Left lobe of liver (tissue), 2 donors: Measurements from ENCODE around the gene SYCN. TPM values are rescaled to one million over a fixed set of nuclear protein-coding genes. Genes with fewer than 3 reads are reported as not detected.

ENCODE experiments used
- ATAC-seq: fragments of 200-7000 bp; cut with Tn5 transposase; one replicate; pipeline ENCODE4 v1.9.1; 2020; ENCODE audit warnings: mild to moderate bottlenecking, moderate library complexity
- DNase-seq: peaks from one replicate; pipeline ENCODE4 v3.0.0-alpha.2; 2020; ENCODE audit warnings: low spot score
- total RNA-seq: library from RNA; stranded (reverse); gene quantifications from one replicate; pipeline ENCODE4 v1.2.1, GENCODE V29; 2021
- donor health status: DM: no; HTN: no; CAD: no; lungs with moderate emphysema.
- donor health status: DM: no; HTN: yes; CAD: no.

SYCN gene
- total RNA-seq, 1 donor from 2014 or later: 1.6 TPM

DNA sequence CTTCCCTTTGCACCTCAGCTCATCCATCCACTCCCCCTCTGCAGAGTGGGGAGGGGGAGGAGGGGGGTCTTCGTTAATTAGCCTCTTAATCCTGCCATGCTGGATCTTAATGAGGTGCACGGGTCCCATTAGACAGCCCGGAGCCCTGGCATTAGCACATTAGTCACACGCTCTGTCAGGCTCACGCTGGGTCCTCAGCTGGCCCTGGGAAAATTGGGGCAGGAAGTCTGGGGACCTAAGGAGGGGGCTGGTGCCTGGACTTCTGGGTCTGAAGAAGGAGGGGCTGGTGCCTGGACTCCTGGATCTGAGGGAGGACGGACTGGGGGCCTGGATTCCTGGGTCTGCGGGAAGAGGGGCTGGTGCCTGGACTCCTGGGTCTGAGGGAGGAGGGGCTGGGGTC, 7.7 kb downstream of the SYCN start:
- DNase-seq: no peak
- ATAC-seq: no peak

DNA sequence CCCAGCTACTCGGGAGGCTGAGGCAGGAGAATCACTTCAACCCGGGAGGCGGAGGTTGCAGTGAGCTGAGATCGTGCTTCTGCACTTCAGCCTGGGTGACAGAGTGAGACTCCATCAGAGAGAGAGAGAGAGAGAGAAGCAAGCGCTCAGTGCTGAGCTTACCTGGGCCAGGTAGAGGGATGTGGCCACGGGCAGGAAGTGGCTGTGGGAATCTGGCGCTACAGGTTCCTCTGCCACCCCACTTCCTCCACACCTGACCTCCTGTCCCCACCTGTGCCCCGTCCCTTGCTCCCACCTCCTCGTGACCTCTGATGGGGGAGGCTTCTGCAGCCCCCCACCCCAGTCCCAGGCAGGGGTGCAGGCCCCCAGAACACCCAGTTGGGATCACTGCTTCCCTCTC, 8.3 kb downstream of the SYCN start:
- DNase-seq (no peak), ATAC-seq (no peak)

DNA sequence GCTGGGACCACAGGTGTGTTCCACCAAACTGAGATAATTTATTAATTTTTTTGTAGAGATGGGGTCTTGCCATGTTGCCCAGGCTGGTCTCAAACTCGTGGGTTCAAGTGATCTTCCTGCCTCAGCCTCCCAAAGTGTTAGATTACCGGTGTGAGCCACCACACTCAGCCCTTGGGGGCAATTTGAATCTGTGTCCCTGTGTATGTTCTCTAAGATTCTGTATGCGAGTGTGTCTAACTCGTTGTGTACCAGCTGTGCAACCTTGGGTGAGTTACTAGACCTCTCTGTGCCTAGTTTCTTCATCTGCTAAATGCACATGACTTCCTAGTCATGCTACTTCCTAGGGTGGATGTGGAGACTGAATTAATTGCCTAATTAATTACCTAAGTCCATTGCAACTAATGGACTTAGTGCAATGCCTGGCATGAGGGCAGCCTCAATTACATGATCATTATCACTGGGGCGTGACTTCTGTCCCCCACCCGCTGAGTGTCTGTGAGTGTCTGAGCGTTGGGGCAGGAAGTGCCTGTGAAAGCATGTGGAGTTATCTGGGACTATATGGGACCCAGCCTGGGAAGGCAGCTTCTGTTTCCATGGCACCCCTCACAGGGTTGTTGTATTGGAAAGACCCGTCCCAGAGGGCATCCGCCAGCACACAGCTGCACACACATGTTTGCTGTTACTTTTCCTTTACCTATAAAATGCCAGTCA, 9.1 kb downstream of the SYCN start:
- ATAC-seq: no peak
- no peak for DNase-seq

DNA sequence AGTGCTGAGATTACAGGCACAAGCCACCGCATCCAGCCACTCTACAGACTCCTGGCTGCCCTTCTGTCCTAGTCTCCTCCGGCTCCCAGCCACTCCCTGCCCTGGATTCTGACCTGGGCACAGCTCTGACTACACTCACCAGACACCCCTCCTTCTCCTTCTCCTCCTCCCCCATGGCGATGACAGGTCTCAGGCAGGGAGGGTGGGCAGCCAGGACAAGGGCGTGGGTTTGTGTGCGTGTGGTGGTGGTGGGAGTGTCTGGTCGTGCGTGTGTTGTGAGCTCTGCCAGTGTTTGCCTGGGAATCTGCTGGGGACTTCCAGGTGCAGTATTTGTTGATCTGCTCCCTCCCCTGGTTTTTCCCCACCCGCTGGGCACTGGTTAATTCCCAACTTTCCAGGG, 10.3 kb downstream of the SYCN start:
- DNase-seq: peak; percentile 62

DNA sequence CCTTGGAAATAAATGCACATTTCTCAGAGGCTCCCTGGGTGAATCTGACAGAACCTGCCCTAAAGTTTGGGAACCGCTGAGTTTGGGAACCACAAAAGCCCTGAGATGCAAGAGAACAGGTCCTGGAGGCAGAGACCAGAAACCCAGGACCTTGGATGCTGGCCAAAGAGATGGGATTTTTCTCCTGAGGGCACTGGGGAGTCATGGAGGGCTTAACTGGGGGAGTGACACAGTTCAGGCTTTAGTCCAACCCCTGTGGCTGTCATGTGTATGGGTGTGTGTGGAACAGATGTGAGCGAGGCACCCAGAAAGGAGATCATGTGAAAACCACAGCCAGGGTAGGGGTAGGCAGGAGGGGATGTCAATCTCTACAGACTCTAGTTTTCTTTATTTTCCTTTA, 11.2 kb downstream of the SYCN start:
- ATAC-seq: no peak
- DNase-seq: no peak

More for the DNA sequence above, 10.3 kb downstream of the SYCN start:
- ATAC-seq: peak; percentile 94

DNA sequence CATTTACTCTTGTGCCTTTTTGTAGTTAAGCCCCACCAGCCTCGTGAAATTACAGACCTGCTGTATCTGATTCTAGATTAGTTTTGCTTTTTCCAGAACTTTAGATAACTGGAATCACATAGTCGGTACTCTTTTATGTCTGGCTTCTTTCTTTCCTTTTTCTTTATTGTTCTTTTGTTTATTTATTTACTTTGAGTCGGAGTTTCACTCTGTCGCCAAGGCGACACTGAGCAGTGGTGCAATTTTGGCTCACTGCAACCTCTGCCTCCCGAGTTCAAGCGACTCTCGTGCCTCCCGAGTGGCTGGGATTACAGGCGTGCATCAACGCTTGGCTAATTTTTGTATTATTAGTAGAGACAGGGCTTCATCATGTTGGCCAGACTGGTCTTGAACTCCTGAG, 13.3 kb downstream of the SYCN start:
- ATAC-seq: no peak
- no peak for DNase-seq

DNA sequence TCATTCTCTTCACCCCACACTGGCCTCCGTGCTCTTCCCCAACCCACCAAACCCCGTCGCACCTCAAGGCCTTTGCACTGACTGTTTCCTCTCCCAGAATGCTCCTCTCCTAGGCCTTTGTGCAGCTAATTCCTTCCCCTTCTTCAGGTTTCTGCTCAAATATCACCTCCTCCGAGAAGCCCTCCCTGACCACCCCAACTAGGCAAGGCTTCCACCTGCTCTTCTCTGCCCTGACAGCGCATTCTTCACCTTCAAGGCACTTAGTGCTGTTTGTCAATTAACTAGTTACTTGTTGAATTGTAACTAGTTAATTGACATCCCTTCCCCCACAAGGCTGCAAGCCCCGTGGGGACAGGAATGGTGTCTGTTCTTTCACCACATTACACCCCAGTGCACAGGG, 15.1 kb downstream of the SYCN start:
- DNase-seq (no peak), ATAC-seq (no peak)

DNA sequence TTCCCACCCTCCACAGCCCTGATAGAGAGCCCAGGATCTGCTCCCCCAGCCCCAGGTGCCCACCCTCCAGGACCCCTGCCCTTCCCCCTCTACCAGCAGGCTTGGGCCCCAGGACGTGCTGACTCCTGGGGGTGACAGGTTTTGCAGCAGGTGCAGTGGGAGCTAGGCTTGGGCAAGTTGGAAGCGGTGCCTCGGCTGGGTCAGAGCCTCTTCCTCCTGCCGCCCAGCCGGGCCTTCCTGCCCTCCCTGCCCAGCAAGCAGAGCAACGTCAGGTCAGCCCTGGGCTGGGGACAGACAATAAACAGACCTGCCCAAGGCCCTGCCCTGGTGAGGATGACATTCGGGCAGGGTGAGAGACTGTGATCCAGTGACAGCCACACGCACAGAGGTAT, 16.5 kb downstream of the SYCN start:
- DNase-seq: no peak
- ATAC-seq: peak; percentile 39

DNA sequence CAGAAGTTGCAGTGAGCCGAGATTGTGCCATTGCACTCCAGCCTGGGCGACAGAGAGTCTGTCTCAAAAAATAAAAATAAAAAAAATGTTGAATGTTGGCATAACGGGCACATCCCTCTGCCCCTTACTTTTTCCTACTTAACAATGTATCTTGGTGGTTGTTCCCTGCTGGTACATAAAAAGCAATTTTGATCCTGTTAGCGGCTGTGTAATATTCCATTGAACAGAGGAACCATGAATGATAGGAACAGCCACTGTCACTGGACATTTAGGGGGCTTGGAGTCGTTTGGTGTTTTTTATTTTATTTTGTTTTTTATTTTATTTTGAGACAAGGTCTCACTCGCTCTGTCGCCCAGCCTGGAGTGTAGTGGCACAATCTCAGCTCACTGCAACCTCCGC, 17.7 kb downstream of the SYCN start:
- no peak for DNase-seq
- ATAC-seq: no peak

DNA sequence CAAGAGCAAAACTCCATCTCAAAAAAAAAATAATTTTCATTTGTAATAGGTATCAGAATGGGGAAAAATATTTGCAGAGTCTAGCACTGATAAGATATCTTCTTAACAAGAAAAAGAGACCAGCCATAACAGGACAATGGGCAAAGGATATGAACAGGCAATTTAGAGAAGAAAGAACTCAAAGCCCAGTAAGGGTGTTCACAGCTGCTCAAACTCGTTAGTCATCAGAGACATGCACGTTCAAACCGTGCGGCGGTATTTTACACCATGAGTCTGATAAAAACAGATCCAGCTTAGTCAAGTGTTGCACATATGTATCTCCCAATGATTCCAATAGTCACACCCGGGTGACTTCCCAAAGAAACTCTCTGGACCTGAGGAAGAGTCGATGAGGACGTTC, 21.0 kb downstream of the SYCN start:
- DNase-seq: no peak
- ATAC-seq: no peak

DNA sequence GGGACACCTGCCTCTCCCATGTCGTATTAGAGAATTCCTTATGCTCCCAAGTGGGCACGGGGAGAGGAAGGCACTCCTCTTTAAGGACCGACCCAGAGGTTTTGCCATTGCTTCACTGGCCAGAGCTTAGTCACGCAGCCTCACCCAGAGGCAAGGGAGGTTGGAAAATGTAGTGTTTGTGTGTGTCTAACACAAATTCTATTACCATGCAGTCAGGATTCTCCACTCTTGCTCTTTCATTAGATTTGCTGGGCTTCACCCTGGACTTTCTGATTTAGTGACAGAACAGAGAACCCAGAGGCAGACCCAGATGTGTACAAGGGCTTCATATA, 21.9 kb downstream of the SYCN start:
- no peak for ATAC-seq
- DNase-seq: no peak

DNA sequence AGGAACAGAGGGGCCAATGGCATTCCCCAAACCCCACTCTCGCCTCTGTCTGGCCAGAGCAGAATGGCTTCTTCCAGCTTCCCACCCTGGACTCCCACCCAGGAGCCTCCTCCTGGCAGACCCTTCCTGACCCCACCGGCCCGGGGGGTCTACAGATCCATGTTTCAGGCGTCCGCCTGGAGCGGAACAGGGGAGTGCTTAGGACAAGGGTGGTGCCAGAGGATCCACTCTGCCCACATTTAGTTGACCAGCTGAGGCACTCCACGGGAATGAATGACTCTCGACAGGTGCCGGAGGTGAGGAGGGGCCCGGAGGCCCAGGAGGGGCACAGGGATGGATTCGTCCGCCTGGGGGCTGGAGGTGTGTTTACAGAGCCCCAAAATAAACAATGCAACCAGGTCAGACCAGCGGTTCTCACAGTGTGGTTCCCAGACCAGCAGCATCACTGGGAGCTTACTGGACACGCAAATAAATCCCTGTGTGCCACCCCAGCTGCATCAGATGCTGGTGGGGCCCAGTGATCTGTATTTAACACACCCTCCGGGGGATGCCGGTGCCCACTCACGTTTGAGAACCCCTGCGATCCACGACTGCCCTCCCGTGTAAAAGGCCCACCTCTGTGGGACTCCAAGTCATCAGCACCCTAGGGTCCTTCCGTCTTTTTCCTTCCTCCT, 22.4 kb downstream of the SYCN start:
- ATAC-seq (no peak), DNase-seq (no peak)

DNA sequence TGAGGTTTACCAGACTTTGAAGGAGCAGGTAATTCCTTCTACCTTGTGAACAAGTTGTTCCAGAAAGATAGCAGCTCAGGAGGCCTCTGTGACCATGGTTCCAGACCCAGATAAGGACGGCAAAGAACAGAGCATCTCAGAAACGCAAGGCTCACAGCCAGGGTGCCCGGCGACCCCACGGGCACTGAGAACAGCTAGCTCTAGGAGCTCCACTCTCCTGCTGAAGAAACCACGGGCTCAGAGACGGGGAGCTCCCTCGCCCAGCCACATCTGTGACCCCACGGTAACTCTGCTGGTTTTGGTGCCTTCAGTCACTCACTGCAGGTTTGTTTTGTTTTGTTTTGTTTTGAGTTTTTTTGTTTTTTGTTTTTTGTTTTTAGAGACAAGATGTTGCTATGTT, 23.3 kb downstream of the SYCN start:
- no peak for DNase-seq
- no peak for ATAC-seq

DNA sequence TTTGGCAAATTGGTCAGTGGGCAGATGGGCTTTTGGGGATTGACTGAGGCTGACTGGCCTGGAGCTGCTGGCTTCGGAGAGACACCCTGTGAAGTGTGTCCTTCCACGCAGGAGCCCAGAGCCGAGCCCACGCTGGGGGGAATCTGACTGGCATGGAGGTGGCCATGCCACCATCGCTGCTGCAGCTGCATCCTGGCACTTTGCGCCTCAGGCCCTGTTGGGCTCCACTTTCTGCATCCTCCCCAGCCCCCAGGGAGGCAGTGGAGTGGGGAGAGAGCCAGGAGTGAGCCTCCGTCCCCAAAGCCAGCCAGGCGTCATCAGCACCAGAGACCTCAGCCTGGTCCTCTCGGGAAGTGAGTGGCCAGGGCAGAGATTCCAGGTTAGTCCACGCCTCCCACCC, 24.3 kb downstream of the SYCN start:
- DNase-seq (no peak), ATAC-seq (no peak)

DNA sequence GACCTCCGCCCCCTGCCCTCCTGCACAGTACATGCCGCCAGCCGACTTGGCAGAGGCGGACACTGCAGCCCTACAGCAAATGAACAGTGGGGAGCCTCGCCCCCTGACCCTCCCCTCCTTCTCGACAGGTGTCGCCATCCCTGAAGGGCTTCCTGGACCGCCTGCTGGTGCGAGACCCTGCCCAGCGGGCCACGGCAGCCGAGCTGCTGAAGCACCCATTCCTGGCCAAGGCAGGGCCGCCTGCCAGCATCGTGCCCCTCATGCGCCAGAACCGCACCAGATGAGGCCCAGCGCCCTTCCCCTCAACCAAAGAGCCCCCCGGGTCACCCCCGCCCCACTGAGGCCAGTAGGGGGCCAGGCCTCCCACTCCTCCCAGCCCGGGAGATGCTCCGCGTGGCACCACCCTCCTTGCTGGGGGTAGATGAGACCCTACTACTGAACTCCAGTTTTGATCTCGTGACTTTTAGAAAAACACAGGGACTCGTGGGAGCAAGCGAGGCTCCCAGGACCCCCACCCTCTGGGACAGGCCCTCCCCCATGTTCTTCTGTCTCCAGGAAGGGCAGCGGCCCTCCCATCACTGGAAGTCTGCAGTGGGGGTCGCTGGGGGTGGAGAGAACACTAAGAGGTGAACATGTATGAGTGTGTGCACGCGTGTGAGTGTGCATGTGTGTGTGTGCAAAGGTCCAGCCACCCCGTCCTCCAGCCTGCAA, 25.6 kb downstream of the SYCN start:
- ATAC-seq: no peak
- no peak for DNase-seq

DNA sequence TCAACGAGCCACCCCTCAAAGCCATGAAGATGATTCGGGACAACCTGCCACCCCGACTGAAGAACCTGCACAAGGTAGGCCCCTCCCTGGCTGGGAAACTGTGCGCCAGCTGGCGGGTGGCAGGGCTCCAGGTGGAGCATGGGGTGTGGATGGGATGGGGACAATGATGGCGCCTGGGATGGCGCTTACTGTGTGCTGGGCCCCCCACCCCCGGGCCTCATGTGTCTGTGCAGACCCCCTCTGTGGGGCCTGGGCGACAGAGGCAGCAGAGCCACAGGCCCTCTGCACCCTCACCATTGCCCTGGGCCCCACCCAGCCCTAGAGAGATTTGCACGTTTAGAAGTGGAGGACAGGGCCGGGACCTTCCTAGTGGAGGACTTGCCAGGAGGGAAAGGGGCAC, 26.3 kb downstream of the SYCN start:
- no peak for ATAC-seq
- no peak for DNase-seq

DNA sequence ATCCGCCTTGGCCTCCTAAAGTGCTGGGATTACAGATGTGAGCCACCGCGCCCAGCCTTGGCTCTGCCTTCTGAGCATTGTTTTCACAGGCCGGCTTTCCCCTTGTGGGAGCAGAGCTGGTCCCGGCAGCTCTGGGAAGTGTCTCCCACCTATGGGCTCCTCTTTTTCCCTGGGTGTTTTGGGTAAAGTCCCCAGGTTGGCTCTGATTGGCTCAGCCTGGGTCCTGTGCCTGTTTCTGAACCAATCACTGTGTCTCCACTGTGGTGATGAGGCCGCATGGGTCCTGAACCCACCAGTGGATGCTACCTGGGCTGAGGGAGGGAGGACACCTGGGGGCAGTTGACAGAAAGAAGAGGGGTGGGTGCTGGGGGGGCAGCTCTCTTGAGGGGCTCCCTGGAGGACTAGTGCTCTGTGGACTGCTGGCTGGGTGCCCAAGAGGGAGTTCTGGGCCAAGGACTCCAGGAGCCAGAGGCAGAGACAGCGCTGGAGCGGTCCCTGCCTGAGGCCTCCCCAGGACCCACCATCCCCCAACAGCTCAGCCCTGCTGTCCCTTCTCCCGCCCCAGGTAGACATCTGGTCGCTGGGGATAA, 26.9 kb downstream of the SYCN start:
- ATAC-seq (no peak), DNase-seq (no peak)

DNA sequence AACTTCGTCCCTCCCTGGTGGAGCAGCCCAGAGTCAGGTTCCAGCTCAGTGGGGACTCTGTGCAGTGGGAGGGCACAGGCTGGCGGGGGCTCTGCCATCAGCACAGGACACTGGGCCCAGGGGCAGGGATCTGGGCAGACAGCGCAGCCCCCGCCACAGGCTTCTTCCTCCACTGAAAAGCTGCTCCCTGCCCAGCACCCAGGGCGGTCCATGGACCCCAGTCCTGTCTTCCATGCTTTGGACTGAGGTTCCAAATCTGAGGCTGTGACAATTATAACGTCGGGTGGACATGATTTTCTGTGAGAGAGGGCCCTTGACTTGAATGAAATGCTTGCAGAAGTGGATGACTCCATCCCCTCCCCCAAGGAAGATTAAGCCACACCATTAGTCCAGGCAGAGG, 28.5 kb downstream of the SYCN start:
- ATAC-seq (no peak), DNase-seq (no peak)

DNA sequence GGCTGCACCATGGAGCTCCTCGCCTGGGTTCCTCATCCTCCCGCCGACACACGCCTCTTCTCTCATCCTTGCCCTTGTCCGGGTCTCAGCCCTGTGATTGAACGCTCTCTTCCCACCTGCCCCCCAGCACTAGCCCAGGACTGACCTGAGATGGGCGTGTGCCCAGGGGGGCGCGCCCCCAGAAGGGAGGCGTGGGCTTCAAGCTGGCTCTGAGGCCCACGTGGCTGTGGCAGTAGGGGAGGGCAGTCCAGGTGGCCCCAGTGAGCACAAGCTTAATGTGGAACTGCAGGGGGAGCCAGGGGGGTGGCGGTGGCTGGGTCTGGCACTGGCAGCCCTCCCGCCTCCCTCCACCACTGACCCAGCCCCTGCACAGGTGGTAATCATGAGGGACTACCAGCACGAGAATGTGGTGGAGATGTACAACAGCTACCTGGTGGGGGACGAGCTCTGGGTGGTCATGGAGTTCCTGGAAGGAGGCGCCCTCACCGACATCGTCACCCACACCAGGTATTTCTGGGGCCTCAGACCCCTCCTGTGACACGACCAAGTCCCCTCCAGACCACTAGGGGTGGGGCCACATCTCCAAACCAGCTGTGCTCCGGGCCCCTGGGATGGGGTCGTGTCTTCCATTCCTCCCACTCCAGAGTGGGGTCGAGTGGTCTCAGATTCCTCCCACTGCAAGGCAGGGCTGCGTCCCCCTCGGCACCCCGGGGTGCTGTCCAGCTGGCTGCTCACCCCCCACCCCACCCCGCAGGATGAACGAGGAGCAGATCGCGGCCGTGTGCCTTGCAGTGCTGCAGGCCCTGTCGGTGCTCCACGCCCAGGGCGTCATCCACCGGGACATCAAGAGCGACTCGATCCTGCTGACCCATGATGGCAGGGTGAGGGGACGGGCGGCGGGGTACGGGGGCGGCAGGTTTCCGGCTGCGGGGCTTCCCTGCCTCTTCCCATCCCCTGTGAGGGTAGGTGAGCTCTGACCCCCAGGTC, 29.2 kb downstream of the SYCN start:
- no peak for ATAC-seq
- DNase-seq: no peak

DNA sequence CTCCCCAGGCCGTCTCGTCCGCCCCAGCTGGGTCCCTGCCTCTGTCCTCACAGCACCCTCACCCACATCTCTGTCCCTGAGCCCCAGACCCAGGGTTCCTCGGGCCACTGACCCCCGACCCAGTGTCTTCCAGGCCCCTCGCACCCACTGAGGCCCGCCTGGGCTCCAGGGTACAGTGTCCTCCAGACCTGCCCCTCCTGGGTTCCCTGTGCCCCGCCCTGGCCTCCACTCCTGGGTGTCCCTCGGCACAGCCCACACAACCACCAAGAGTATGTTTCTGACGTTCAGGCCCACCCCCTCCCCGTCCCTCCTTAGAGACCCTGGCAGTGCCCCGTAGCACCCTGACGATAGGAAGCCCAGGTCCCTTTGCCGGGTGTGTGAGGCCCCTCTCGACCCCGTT, 29.9 kb downstream of the SYCN start:
- ATAC-seq: no peak
- DNase-seq: no peak

DNA sequence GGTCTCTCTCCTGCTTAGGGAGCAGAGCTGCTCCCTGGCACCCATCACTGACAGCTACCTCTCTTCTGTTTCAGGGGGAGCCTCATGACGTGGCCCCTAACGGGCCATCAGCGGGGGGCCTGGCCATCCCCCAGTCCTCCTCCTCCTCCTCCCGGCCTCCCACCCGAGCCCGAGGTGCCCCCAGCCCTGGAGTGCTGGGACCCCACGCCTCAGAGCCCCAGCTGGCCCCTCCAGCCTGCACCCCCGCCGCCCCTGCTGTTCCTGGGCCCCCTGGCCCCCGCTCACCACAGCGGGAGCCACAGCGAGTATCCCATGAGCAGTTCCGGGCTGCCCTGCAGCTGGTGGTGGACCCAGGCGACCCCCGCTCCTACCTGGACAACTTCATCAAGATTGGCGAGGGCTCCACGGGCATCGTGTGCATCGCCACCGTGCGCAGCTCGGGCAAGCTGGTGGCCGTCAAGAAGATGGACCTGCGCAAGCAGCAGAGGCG, 30.5 kb downstream of the SYCN start:
- ATAC-seq (no peak), DNase-seq (no peak)
